GM11168 (cell line): ENCODE data around the gene NPBWR2.
"Not testable (repeated sequence)": the region's sequence is repeated elsewhere in the genome, so short reads cannot be mapped to it uniquely, and the experiment has no call there.

Experiments used
- in situ Hi-C: fragments of 300-500 bp; cut with MboI; formaldehyde crosslinking; loops from one replicate; pipeline ENCODE4 v1.12.0; 2022; ENCODE audit warnings: low sequenced_read_pairs; ENCODE audit not compliant: unreplicated experiment

NPBWR2 gene

GRCh38 chr20:64090165-64090564 is 17.2 kb downstream of the NPBWR2 start:
- in situ Hi-C loops = no loop called here

GRCh38 chr20:64088586-64088985 is 18.8 kb downstream of the NPBWR2 start:
- in situ Hi-C loops = not testable (repeated sequence)

GRCh38 chr20:64087226-64087825 is 20.0 kb downstream of the NPBWR2 start:
- in situ Hi-C loops = not testable (repeated sequence)

GRCh38 chr20:64086801-64087200 is 20.6 kb downstream of the NPBWR2 start:
- in situ Hi-C loops = no loop called here

GRCh38 chr20:64084685-64085152 is 22.6 kb downstream of the NPBWR2 start:
- in situ Hi-C loops = no loop called here

- in situ Hi-C loops = no loop called here
Measured at GRCh38 chr20:64083804-64084684, 23.3 kb downstream of the NPBWR2 start, which contains the start of gene LKAAEAR1. Gene LKAAEAR1 (minus strand): TSS chr20:64084398. CDS start chr20:64084219, 179 bp downstream.

GRCh38 chr20:64083378-64083803 is 24.0 kb downstream of the NPBWR2 start:
- in situ Hi-C loops = no loop called here

- in situ Hi-C loops = no loop called here
Measured at GRCh38 chr20:64082820-64083377, 24.5 kb downstream of the NPBWR2 start.

- in situ Hi-C loops = no loop called here
Measured at GRCh38 chr20:64082126-64082731, 25.1 kb downstream of the NPBWR2 start.

- in situ Hi-C loops = no loop called here
Measured at GRCh38 chr20:64081624-64081964, 25.8 kb downstream of the NPBWR2 start.

GRCh38 chr20:64080813-64081623 is 26.3 kb downstream of the NPBWR2 start:
- in situ Hi-C loops = no loop called here

- in situ Hi-C loops = no loop called here
Measured at GRCh38 chr20:64080013-64080812, 27.2 kb downstream of the NPBWR2 start, which contains the start of gene OPRL1. Gene OPRL1 (plus strand): TSS chr20:64080082. CDS start chr20:64092721, 12,639 bp downstream.

- in situ Hi-C loops = no loop called here
Measured at GRCh38 chr20:64079273-64080012, 27.9 kb downstream of the NPBWR2 start, which contains the start of gene RGS19. Gene RGS19 (minus strand): TSS chr20:64079518. CDS start chr20:64076886, 2,632 bp downstream.

GRCh38 chr20:64078934-64079272 is 28.5 kb downstream of the NPBWR2 start:
- in situ Hi-C loops = no loop called here

- in situ Hi-C loops = no loop called here
Measured at GRCh38 chr20:64077876-64078551, 29.4 kb downstream of the NPBWR2 start.

GRCh38 chr20:64077541-64077875 is 29.9 kb downstream of the NPBWR2 start:
- in situ Hi-C loops = no loop called here

- in situ Hi-C loops = no loop called here
Measured at GRCh38 chr20:64077094-64077493, 30.3 kb downstream of the NPBWR2 start.
